WTC11 (cell line): ENCODE data around the gene MAGI3. TPM values are rescaled to one million over a fixed set of nuclear protein-coding genes. Genes with fewer than 3 reads are reported as not detected.

Experiments
- ATAC-seq: fragments of 200-7000 bp; cut with Tn5 transposase; 2 replicates; pipeline ENCODE4 v1.10.0; 2021; ENCODE audit warnings: mild to moderate bottlenecking, moderate library complexity
- CTCF ChIA-PET: fragments of 300-600 bp; sonication (Branson Sonifier 250); formaldehyde crosslinking; loops from one replicate; lab custom pipeline; 2021; ENCODE audit warnings: antibody characterized with exemption; lab: Charles Lee
- POLR2A ChIA-PET: fragments of 350-600 bp; sonication (Branson Sonifier 250); formaldehyde crosslinking; loops from one replicate; lab custom pipeline; 2021; ENCODE audit warnings: antibody characterized with exemption; lab: Charles Lee
- DNase-seq: peaks from one replicate; pipeline ENCODE4 v3.0.0; 2021; ENCODE audit warnings: low spot score
- H3K27ac Mint-ChIP-seq: 2 replicates; pipeline ENCODE4 v1.8.0; 2021; ENCODE audit warnings: mixed read lengths
- H3K27me3 Mint-ChIP-seq: 2 replicates; pipeline ENCODE4 v1.8.0; 2021; ENCODE audit warnings: low read depth, mild to moderate bottlenecking, moderate library complexity, mixed read lengths
- H3K36me3 Mint-ChIP-seq: 2 replicates; pipeline ENCODE4 v1.8.0; 2021; ENCODE audit warnings: mixed read lengths
- H3K4me1 Mint-ChIP-seq: 2 replicates; pipeline ENCODE4 v1.8.0; 2022; ENCODE audit warnings: mixed read lengths
- H3K4me3 Mint-ChIP-seq: 2 replicates; pipeline ENCODE4 v1.8.0; 2021; ENCODE audit warnings: mild to moderate bottlenecking, moderate library complexity, mixed read lengths
- H3K9me3 Mint-ChIP-seq: 2 replicates; pipeline ENCODE4 v1.8.0; 2021; ENCODE audit warnings: mixed read lengths
- AFF4 ChIP-seq: sonication (generic); formaldehyde crosslinking; IDR thresholded peaks from 2 replicates; pipeline ENCODE4 v1.8.1; 2023; ENCODE audit warnings: mild to moderate bottlenecking, missing genetic modification reagents, borderline replicate concordance
- AR ChIP-seq: fragments of 250-450 bp; sonication (Bioruptor Pico); IDR thresholded peaks from 2 replicates; pipeline ENCODE4 v1.9.0; 2021; ENCODE audit warnings: mild to moderate bottlenecking
- ATF1 ChIP-seq: sonication (generic); formaldehyde crosslinking; IDR thresholded peaks from 2 replicates; pipeline ENCODE4 v1.8.1; 2023; ENCODE audit warnings: mild to moderate bottlenecking, moderate library complexity, missing genetic modification reagents
- ATF3 ChIP-seq: sonication (generic); formaldehyde crosslinking; conservative IDR thresholded peaks from 2 replicates; pipeline ENCODE4 v1.8.1; 2022; ENCODE audit warnings: mild to moderate bottlenecking, missing genetic modification reagents
- ELF4 ChIP-seq: sonication (generic); formaldehyde crosslinking; IDR thresholded peaks from 2 replicates; pipeline ENCODE4 v1.8.1; 2022; ENCODE audit warnings: low read depth, mild to moderate bottlenecking, moderate library complexity, missing genetic modification reagents
- ERG ChIP-seq: fragments of 250-450 bp; sonication (Bioruptor Pico); IDR thresholded peaks from 2 replicates; pipeline ENCODE4 v1.8.0; 2021; ENCODE audit warnings: mild to moderate bottlenecking
- ETV6 ChIP-seq: sonication (generic); formaldehyde crosslinking; IDR thresholded peaks from 2 replicates; pipeline ENCODE4 v1.8.1; 2022; ENCODE audit warnings: mild to moderate bottlenecking, missing genetic modification reagents
- IRF1 ChIP-seq: sonication (generic); formaldehyde crosslinking; IDR thresholded peaks from 2 replicates; pipeline ENCODE4 v1.8.0; 2023; ENCODE audit warnings: missing genetic modification reagents
- MYBL2 ChIP-seq: sonication (generic); formaldehyde crosslinking; IDR thresholded peaks from 2 replicates; pipeline ENCODE4 v1.8.1; 2023; ENCODE audit warnings: mild to moderate bottlenecking, moderate library complexity, missing genetic modification reagents
- NR2C2 ChIP-seq: sonication (generic); formaldehyde crosslinking; IDR thresholded peaks from 2 replicates; pipeline ENCODE4 v1.8.0; 2022; ENCODE audit warnings: mild to moderate bottlenecking, missing genetic modification reagents
- NR3C1 ChIP-seq: sonication (generic); formaldehyde crosslinking; conservative IDR thresholded peaks from 2 replicates; pipeline ENCODE4 v1.8.1; 2023; ENCODE audit warnings: low read depth, mild to moderate bottlenecking, missing genetic modification reagents
- PREB ChIP-seq: sonication (generic); formaldehyde crosslinking; IDR thresholded peaks from 2 replicates; pipeline ENCODE4 v1.8.1; 2022; ENCODE audit warnings: mild to moderate bottlenecking, missing genetic modification reagents, moderate library complexity, borderline replicate concordance
- RELA ChIP-seq: sonication (generic); formaldehyde crosslinking; IDR thresholded peaks from 2 replicates; pipeline ENCODE4 v1.8.1; 2022; ENCODE audit warnings: missing genetic modification reagents, mild to moderate bottlenecking, borderline replicate concordance
- SMAD3 ChIP-seq: sonication (generic); formaldehyde crosslinking; IDR thresholded peaks from 2 replicates; pipeline ENCODE4 v1.8.0; 2022; ENCODE audit warnings: missing genetic modification reagents, mild to moderate bottlenecking, borderline replicate concordance
- SP1 ChIP-seq: sonication (generic); formaldehyde crosslinking; conservative IDR thresholded peaks from 2 replicates; pipeline ENCODE4 v1.8.1; 2022; ENCODE audit warnings: missing genetic modification reagents
- TEAD4 ChIP-seq: sonication (generic); formaldehyde crosslinking; IDR thresholded peaks from 2 replicates; pipeline ENCODE4 v1.8.0; 2022; ENCODE audit warnings: mild to moderate bottlenecking, missing genetic modification reagents
- ZBTB21 ChIP-seq: sonication (generic); formaldehyde crosslinking; IDR thresholded peaks from 2 replicates; pipeline ENCODE4 v1.8.1; 2023; ENCODE audit warnings: mild to moderate bottlenecking, missing genetic modification reagents, borderline replicate concordance
- ZNF512 ChIP-seq: sonication (generic); formaldehyde crosslinking; IDR thresholded peaks from 2 replicates; pipeline ENCODE4 v1.8.1; 2022; ENCODE audit warnings: missing genetic modification reagents, borderline replicate concordance
- ZSCAN18 ChIP-seq: fragments of 250-450 bp; sonication (Bioruptor Pico); IDR thresholded peaks from 2 replicates; pipeline ENCODE4 v2.1.2; 2022; ENCODE audit warnings: mild to moderate bottlenecking, moderate library complexity
- total RNA-seq: library from RNA; stranded (reverse); gene quantifications from 3 replicates; pipeline ENCODE4 v1.2.3, GENCODE V29; 2021

MAGI3 gene
- total RNA-seq, 1 experiment from 2014 or later, result 9.7 TPM

- TF ChIP-seq MYBL2 (CRISPR knock-in tag) (no peak), RELA (CRISPR knock-in tag) (no peak), ATF1 (CRISPR knock-in tag) (no peak), NR2C2 (CRISPR knock-in tag) (no peak), ERG (no peak), AFF4 (CRISPR knock-in tag) (no peak), ELF4 (no peak), AR (no peak)
Measured at GRCh38 chr1:113652771-113653170, 262.5 kb downstream of the MAGI3 start (continued).

GRCh38 chr1:113653741-113654140 is 263.4 kb downstream of the MAGI3 start:
- no peak overlapping the region for H3K27ac Mint-ChIP-seq
- no peaks in the 10 kb centered on the region for H3K4me1 Mint-ChIP-seq
- POLR2A ChIA-PET, result no interaction called here
- no peak for ATAC-seq
- CTCF ChIA-PET, result interaction anchor here (1.7 kb wide), 1 partner anchor 434 kb away, joined by 4 read pairs; no protein-coding TSS in a partner anchor
- TF ChIP-seq SMAD3 (CRISPR knock-in tag) (no peak), SP1 (CRISPR knock-in tag) (no peak), ZBTB21 (CRISPR knock-in tag) (no peak), TEAD4 (no peak), ZNF512 (CRISPR knock-in tag) (no peak), ETV6 (CRISPR knock-in tag) (no peak), ZSCAN18 (CRISPR knock-in tag) (no peak), ATF3 (no peak), IRF1 (no peak), NR3C1 (CRISPR knock-in tag) (no peak), PREB (CRISPR knock-in tag) (no peak)
- no peak for DNase-seq
- H3K9me3 Mint-ChIP-seq, result no peaks in the 10 kb centered on the region
- no peak overlapping the region for H3K4me3 Mint-ChIP-seq
- H3K36me3 Mint-ChIP-seq, result no peaks in the 10 kb centered on the region
- no peaks in the 10 kb centered on the region for H3K27me3 Mint-ChIP-seq
